ENCODE results near the gene CETP. TPM values are rescaled to one million over a fixed set of nuclear protein-coding genes. Genes with fewer than 3 reads are reported as not detected.
A peak's percentile ranks its signal among the peaks of the same experiment; 100 is the strongest.
"Not testable (repeated sequence)": the region's sequence is repeated elsewhere in the genome, so short reads cannot be mapped to it uniquely, and the experiment has no call there.

The CETP gene
- total RNA-seq, 2 donors from 2014 or later: 0.36 TPM; not detected in 1

DNA sequence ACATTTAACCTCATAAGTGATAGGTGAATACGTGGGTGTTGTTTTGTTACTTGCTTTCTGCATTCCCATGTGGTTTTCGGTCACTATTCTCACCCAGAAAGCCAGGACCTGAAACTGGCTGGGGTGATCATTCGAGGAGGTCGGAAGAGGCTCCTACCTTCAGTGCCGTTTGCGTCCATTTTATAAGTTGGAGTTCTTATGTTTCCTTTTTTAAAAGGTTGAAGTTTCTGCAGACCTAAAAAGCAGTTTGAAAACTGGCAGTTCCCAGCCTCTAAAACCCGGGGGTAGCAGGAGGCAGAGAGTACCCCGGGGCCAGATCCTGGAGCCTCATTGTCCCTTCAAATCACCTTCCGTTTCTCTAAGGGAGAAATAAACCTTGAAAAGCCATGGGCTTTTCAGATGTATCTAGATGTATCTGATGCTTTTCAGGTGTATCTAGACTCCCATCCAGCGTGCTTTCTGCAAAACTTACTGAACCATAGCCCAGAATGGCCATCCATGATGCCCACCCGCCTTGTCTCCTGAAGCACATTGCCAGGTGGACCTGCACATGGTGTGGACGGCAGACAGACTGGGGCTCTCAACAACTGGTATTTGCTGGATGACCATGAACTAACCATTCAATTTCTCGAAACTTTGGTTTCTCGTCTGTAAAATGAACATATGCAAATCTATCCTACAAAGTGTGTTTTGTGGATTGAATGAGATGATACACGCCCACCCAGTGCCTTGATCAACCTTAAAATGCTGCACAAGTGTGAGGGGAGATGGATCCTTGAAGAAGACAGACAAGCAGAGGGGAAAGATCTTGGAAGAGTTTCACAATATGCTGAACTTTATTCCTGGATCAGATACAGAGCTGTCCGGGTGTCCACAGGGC lies 28.9 kb downstream of the CETP start:
- Mint-ChIP-seq H3K4me3 (peak overlapping the region; percentile 83 to 97), H3K27me3 (ENCODE audit: low read depth) (no peaks in the 10 kb centered on the region), H3K36me3 (ENCODE audit: insufficient read depth in 2 of 2) (peaks cover 22 to 36% of the 10 kb centered on the region in 2 donors), H3K9me3 (no peaks in the 10 kb centered on the region), H3K27ac (peak overlapping the region; percentile 93), H3K4me1 (ENCODE audit: low read depth) (peaks cover 82% of the 10 kb centered on the region)
- DNase-seq (peak in 1 of 2 donors; percentile 51), ATAC-seq (replicated peaks in 1 of 2) (no peak)

DNA sequence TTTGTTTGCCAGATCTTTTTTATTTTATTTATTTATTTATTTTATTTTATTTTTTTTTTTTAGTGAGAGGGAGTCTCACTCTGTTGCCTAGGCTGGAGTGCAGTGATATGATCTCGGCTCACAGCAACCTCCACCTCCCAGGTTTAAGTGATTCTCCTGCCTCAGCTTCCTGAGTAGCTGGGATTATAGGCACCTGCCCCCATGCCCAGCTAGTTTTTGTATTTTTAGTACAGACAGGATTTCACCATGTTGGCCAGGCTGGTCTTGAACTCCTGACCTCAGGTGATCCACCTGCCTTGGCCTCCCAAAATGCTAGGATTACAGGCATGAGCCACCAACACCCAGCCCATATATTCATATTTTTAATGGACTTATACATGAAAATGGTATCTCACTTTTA lies 30.7 kb downstream of the CETP start:
- ATAC-seq (replicated peaks in 1 of 2); DNase-seq; H3K27me3 Mint-ChIP-seq (ENCODE audit: low read depth); H3K9me3 Mint-ChIP-seq: not testable (repeated sequence)
- Mint-ChIP-seq H3K4me1 (ENCODE audit: low read depth) (peaks cover 82% of the 10 kb centered on the region), H3K36me3 (ENCODE audit: insufficient read depth in 2 of 2) (peaks cover 20 to 41% of the 10 kb centered on the region in 2 donors), H3K27ac (peak overlapping the region; percentile 61), H3K4me3 (peak overlapping the region; percentile 83 to 97)

DNA sequence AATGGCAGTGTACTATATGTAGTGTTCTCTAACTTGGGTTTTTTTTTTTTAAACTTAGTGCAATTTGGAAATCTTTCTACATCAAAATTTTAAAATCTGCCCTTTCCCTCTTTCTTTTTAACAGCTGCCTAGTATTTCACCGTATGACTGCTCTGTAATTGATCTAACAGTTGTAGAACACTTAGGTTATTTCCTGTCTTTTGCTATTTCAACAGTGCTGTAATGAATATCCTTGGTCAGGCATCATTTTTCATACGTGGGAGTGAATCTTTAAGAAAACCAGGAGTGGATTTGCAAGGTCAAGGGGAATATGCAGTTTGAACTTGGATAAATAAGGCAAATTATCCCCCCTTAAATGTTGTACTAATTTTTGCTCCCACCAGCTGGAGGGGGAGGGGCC lies 31.5 kb downstream of the CETP start:
- H3K4me3 Mint-ChIP-seq: peak overlapping the region; percentile 83 to 97
- H3K9me3 Mint-ChIP-seq: no peaks in the 10 kb centered on the region
- H3K36me3 Mint-ChIP-seq (ENCODE audit: insufficient read depth in 2 of 2): peaks cover 20 to 35% of the 10 kb centered on the region in 2 donors
- no peak for DNase-seq
- no peaks in the 10 kb centered on the region for H3K27me3 Mint-ChIP-seq (ENCODE audit: low read depth)
- ATAC-seq (replicated peaks in 1 of 2): no peak
- H3K4me1 Mint-ChIP-seq (ENCODE audit: low read depth): peaks cover 82% of the 10 kb centered on the region
- peak overlapping the region; percentile 72 for H3K27ac Mint-ChIP-seq

DNA sequence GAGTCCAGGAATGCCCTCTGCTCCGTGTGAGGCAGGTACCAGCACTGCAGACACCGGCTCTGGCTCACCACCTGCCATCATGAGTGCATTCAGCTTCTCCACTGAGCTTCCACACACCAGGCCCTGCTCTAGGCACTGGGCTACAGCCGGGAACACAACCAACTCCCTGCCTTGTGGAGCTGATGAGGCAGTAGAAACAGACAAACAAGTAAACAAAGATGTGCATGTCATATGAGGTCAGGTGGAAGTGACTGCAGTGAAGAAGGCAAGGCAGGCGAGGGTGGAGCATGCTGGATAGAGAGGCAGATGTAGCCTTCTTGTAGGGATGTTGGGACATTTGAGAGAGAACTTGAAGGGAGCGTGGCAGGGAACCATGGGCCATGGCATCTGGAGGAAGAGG lies 32.6 kb downstream of the CETP start:
- no peaks in the 10 kb centered on the region for H3K9me3 Mint-ChIP-seq
- no peaks in the 10 kb centered on the region for H3K27me3 Mint-ChIP-seq (ENCODE audit: low read depth)
- H3K27ac Mint-ChIP-seq: peak overlapping the region; percentile 72
- peaks cover 82% of the 10 kb centered on the region for H3K4me1 Mint-ChIP-seq (ENCODE audit: low read depth)
- peak overlapping the region; percentile 83 to 97 for H3K4me3 Mint-ChIP-seq
- no peak for DNase-seq
- H3K36me3 Mint-ChIP-seq (ENCODE audit: insufficient read depth in 2 of 2): peaks cover 18 to 35% of the 10 kb centered on the region in 2 donors
- no peak for ATAC-seq (replicated peaks in 1 of 2)

DNA sequence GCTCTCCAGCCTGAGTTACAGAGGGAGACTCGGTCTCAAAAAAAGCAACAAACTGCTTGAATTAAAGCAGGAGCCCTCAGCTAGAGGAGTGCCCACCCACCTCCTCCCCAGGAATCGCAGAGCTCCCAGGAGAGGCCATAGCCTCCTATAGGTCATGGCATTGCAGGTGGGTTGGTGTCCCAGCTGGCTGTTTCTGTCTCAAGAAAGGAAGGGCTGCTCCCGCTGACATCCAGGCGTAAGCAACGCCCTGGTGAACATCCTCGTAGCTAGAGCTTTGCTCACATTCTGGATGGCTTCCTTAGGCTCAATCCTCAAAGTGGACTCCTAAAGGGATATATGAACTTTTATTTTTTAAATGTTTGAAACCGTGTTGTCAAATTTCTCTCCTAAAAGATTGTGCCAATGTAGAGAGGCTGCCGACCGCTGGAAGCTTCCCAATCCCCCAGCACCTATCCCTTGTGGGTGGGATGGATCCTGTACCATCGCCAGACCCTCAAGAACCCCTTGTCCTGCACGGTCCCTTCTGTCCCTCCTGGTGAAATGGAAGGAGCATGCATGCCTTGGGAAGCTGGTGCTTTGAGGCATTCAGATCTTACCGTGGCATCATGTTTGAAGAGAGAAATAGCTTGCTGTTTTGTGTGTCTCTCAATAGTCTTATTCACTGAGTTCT lies 33.5 kb downstream of the CETP start:
- Mint-ChIP-seq H3K4me3 (peak overlapping the region; percentile 83 to 97), H3K9me3 (no peaks in the 10 kb centered on the region), H3K36me3 (ENCODE audit: insufficient read depth in 2 of 2) (peaks cover 16 to 32% of the 10 kb centered on the region in 2 donors), H3K27me3 (ENCODE audit: low read depth) (no peaks in the 10 kb centered on the region), H3K27ac (peak overlapping the region; percentile 85), H3K4me1 (ENCODE audit: low read depth) (peaks cover 91% of the 10 kb centered on the region)
- DNase-seq (no peak), ATAC-seq (replicated peaks in 1 of 2) (no peak)

DNA sequence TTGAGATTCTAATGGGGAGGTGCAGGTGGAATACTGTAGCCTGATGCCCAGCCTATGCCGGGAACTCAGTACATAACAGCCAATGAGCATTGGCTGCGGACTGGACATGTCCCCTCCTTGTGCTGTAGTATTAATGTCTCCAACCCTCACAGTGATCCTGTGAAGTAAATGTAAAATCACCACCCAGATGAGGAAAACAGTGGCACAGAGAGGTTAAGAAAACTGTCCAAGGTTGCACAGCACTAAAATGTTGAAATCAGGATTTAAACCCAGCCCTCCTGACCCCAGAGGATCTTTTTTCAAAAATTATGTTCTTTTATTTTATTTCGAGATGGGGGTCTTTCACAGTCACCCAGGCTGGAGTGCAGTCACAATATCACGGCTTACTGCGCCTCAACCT lies 35.5 kb downstream of the CETP start:
- Mint-ChIP-seq H3K27me3 (ENCODE audit: low read depth) (no peaks in the 10 kb centered on the region), H3K27ac (peak overlapping the region; percentile 82), H3K36me3 (ENCODE audit: insufficient read depth in 2 of 2) (peaks cover 8 to 27% of the 10 kb centered on the region in 2 donors), H3K4me3 (peak overlapping the region; percentile 42 to 58), H3K9me3 (peaks cover 0 to 2% of the 10 kb centered on the region in 2 donors), H3K4me1 (ENCODE audit: low read depth) (peaks cover 94% of the 10 kb centered on the region)
- ATAC-seq (replicated peaks in 1 of 2) (no peak), DNase-seq (no peak)

DNA sequence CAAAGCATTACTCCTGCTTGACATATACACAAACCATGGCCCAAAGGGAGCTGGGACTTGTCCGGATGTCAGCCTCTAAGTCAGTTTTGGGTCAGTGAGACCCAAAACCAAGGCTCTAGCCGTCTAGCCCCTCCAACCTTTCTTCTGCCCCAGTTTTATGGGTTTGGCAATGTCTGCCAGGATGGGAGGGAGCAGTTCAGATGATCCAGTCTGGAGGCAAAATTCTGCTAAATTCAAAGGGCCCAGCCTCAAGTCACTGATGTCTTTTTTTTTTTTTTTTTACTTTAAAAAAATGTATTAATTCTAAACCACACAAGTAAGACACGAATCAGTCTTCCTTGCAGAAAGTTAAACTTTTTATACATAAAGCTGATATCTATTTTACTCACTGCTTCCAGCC lies 36.2 kb downstream of the CETP start:
- peak overlapping the region; percentile 81 to 82 for H3K4me3 Mint-ChIP-seq
- ATAC-seq (replicated peaks in 1 of 2): no peak
- H3K27me3 Mint-ChIP-seq (ENCODE audit: low read depth): no peaks in the 10 kb centered on the region
- no peak for DNase-seq
- H3K9me3 Mint-ChIP-seq: peaks cover 0 to 2% of the 10 kb centered on the region in 2 donors
- peaks cover 98% of the 10 kb centered on the region for H3K4me1 Mint-ChIP-seq (ENCODE audit: low read depth)
- peak overlapping the region; percentile 98 for H3K27ac Mint-ChIP-seq
- peaks cover 9 to 28% of the 10 kb centered on the region in 2 donors for H3K36me3 Mint-ChIP-seq (ENCODE audit: insufficient read depth in 2 of 2)

DNA sequence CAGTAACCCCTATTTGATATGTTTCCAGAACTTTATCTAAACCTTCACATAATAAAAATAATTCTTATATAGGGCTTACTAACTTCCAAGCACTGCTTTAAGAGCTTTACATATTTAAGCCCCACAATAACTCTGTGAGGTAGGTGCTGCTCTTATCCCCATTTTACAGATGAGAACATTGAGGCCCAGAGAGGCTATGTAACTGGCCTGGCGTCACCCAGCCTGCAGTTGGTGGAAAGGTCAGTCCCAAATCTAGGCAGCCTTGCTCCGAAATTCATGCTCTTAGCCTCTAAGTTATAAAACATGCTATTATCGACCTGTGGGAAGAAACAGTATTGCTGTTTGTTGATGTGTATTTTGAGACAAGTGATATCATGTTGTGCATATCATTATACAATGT lies 36.6 kb downstream of the CETP start:
- Mint-ChIP-seq H3K27me3 (ENCODE audit: low read depth) (no peaks in the 10 kb centered on the region), H3K4me3 (peak overlapping the region; percentile 81 to 82), H3K27ac (peak overlapping the region; percentile 98), H3K36me3 (ENCODE audit: insufficient read depth in 2 of 2) (peaks cover 7 to 25% of the 10 kb centered on the region in 2 donors), H3K9me3 (peaks cover 0 to 2% of the 10 kb centered on the region in 2 donors), H3K4me1 (ENCODE audit: low read depth) (peaks cover 98% of the 10 kb centered on the region)
- no peak for ATAC-seq (replicated peaks in 1 of 2)
- no peak for DNase-seq

DNA sequence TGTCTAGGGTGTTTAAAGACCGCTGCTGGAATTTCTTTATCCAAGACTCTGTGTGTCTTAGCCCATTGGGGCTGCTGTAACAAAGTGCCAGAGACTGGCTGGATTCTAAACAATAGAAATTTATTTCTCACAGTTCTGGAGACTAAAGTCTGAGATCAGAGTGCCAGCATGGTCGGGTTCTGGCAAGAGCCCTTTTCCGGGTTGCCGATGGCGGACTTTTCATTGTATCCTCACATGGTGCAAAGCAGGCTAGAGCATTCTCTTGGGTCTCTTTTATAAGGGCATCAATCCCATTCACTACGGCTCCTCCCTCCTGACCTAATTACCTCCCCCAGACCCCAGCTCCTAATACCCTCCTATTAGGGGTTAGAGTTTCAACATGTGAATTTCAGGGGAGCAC lies 37.1 kb downstream of the CETP start:
- Mint-ChIP-seq H3K27me3 (ENCODE audit: low read depth) (no peaks in the 10 kb centered on the region), H3K4me3 (peak overlapping the region; percentile 81 to 82), H3K4me1 (ENCODE audit: low read depth) (peaks cover 98% of the 10 kb centered on the region), H3K36me3 (ENCODE audit: insufficient read depth in 2 of 2) (peaks cover 11 to 25% of the 10 kb centered on the region in 2 donors), H3K9me3 (peaks cover 0 to 2% of the 10 kb centered on the region in 2 donors), H3K27ac (peak overlapping the region; percentile 98)
- DNase-seq (no peak), ATAC-seq (replicated peaks in 1 of 2) (no peak)

DNA sequence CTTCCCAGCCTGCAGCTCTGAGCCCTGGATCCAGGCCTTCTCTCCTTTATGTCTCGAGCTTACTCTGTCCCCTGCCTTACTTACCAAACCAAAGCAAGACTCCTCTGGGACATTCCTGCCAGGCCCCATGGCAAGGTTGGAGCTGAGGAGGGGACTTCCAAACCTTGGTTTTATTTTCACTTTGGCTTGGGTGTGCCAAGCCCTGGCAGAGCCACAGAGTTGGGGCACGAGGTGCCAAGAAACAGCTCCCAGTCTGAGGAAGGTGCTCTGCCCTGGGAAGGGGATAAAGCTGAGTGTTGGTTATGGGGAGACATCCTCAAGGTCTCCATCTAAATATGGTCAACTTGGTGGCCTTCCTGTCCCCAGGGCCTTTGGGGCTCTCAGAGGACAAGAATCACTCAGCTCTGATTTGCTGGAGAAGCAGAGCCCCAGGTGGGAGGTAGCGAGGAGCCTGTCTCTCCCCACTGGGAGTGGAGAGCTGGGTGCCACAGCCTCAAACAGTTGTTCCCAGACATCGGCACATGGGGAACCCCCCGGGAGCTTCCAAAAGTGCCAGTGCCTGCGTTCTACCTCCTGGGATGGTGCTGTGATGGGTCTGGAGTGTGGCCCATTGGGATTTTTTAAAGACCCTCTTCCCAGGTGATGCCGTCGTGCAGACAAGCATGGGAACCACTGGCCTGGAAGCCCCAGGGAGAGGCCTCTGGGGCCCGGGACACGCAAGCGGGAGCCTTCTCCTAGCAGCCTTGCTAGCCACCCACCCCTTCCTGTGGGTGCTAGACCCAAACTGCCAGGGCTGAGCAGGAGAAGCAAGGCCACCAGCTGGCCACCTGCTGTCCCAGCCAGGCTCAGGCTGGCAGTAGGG lies 37.9 kb downstream of the CETP start:
- Mint-ChIP-seq H3K4me1 (ENCODE audit: low read depth) (peaks cover 98% of the 10 kb centered on the region), H3K9me3 (peaks cover 0 to 2% of the 10 kb centered on the region in 2 donors), H3K36me3 (ENCODE audit: insufficient read depth in 2 of 2) (peaks cover 10 to 22% of the 10 kb centered on the region in 2 donors), H3K27ac (peak overlapping the region; percentile 98), H3K4me3 (peak overlapping the region; percentile 81 to 82), H3K27me3 (ENCODE audit: low read depth) (no peaks in the 10 kb centered on the region)
- DNase-seq: peak in 1 of 2 donors; percentile 38
- ATAC-seq (replicated peaks in 1 of 2): peak; percentile 37 to 42

DNA sequence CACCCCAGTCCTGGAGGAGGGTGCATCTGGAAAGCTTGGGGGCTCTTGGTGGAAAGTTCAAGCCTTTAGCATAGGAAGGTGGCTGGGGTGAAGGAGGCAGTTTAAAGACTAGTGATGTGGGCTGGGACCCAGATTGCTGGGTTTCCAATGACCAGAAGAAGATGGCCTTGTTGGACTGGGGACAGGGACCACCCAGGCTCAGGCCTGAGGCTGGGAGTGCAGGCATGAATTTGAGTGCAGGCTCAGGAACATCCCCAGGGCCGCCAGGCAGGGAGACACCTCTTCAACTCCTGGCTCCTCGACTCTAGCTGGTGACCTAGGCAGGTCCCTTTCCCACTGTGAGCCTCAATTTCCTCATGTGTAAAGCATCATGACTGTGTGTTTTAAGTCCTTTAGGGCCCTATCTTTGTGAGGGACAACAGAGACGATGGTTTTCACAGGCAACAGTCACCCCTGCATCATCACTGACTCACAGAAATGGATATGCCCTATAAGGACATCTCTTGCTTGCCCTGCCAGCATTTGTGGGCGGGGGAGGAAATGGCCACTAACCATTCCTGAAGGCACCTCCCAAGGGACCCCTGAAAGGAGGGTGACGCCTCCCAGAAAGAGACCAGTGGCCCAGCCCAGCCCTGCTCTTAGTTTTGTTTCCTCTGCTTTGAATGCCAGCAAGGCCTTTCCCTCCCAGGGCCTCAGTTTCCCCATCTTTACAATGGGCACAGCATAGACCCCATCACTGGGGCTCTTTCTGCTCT lies 38.7 kb downstream of the CETP start:
- DNase-seq (peak; percentile 70 to 77), ATAC-seq (replicated peaks in 1 of 2) (peak; percentile 86 to 89)
- H3K36me3 Mint-ChIP-seq (ENCODE audit: insufficient read depth in 2 of 2): peaks cover 10 to 27% of the 10 kb centered on the region in 2 donors
- peaks cover 0 to 2% of the 10 kb centered on the region in 2 donors for H3K9me3 Mint-ChIP-seq
- H3K4me3 Mint-ChIP-seq: peak overlapping the region; percentile 81 to 82
- peak overlapping the region; percentile 98 for H3K27ac Mint-ChIP-seq
- peaks cover 98% of the 10 kb centered on the region for H3K4me1 Mint-ChIP-seq (ENCODE audit: low read depth)
- no peaks in the 10 kb centered on the region for H3K27me3 Mint-ChIP-seq (ENCODE audit: low read depth)
